NB4 (cell line): ENCODE measurements around the gene NPPC.

Experiments used
- DNase-seq: peaks from one replicate; pipeline ENCODE4 v3.0.0; 2010; ENCODE audit warnings: low read depth
- H3K4me3 ChIP-seq: one replicate; pipeline ENCODE4 v1.5.1; 2011; ENCODE audit warnings: mild to moderate bottlenecking, low read depth, low read length, moderate library complexity
- CTCF ChIP-seq: IDR thresholded peaks from one replicate; pipeline ENCODE4 v1.5.1; 2012; ENCODE audit warnings: low read depth, low read length
- MAX ChIP-seq: IDR thresholded peaks from 2 replicates; pipeline ENCODE4 v1.6.1; 2011; ENCODE audit warnings: low read depth, low read length
- MYC ChIP-seq: IDR thresholded peaks from 2 replicates; pipeline ENCODE4 v1.6.1; 2011; ENCODE audit warnings: low read depth, low read length
- POLR2A ChIP-seq: IDR thresholded peaks from 2 replicates; pipeline ENCODE4 v1.6.1; 2011; ENCODE audit warnings: mild to moderate bottlenecking; ENCODE audit not compliant: insufficient read length; ENCODE audit errors: extremely low read depth

The NPPC gene

GRCh38 chr2:231920795-231921194 is 5.4 kb downstream of the NPPC start:
- TF ChIP-seq MAX (no peak), POLR2A (no peak), MYC (no peak), CTCF (no peak)
- H3K4me3 ChIP-seq: no peak overlapping the region
- DNase-seq: no peak

GRCh38 chr2:231920366-231920765 is 5.8 kb downstream of the NPPC start:
- H3K4me3 ChIP-seq: no peak overlapping the region
- no peak for DNase-seq
- TF ChIP-seq MYC (no peak), POLR2A (no peak), MAX (no peak), CTCF (no peak)

GRCh38 chr2:231919341-231920035 is 6.7 kb downstream of the NPPC start:
- DNase-seq: no peak

GRCh38 chr2:231918501-231919330 is 7.5 kb downstream of the NPPC start:
- TF ChIP-seq MYC (no peak), POLR2A (no peak), CTCF (no peak)
- no peak for DNase-seq
- H3K4me3 ChIP-seq: no peak overlapping the region

More at GRCh38 chr2:231919341-231920035, 6.7 kb downstream of the NPPC start:
- TF ChIP-seq POLR2A (no peak), CTCF (no peak), MYC (no peak), MAX (no peak)
- no peak overlapping the region for H3K4me3 ChIP-seq

- DNase-seq: no peak
- TF ChIP-seq POLR2A: no peak
- no peak for TF ChIP-seq MYC
- TF ChIP-seq MAX: no peak
- TF ChIP-seq CTCF: no peak
- no peak overlapping the region for H3K4me3 ChIP-seq
These were observed 8.7 kb downstream of the NPPC start for GRCh38 chr2:231917280-231918066.
